Measurements from ENCODE around the gene AHRR.

DNA sequence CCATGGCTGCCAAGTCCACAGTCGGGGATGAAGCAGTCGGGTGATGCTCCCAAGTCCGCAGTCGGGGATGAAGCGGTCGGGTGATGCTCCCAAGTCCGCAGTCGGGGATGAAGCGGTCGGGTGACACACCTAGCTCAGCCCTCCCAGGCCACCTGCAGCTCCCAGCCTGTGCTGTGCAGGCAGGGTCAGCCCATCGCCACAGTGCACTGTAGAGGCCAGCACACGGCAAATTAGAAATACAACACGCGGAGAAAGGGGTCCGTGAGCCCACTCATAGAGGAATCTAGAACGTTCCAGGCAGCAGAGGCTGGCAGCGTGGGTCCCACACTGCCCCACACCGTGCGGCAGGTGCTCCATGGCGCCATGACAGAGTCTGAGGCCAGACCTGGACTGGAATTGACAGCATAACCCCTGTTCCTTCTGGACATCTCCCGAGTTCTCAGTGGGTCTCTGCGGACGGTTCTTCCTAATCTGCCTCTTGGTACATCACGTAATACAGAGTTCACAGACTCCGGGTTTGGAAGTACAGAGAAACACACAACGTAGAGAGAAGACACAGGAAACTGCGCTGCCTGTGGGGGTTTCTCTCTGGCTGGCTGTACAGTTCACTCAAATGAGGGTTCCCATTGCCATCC lies 113.8 kb downstream of the AHRR start:
- TF ChIP-seq CBX3 (IDR thresholded peaks at IDR 0.05; ENCODE audit: borderline replicate concordance in 1 of 2, low read length in 2 of 2) (no peak), CHD1 (IDR thresholded peaks at IDR 0.05; ENCODE audit: low read length) (no peak), RCOR1 (IDR thresholded peaks at IDR 0.05; ENCODE audit: borderline replicate concordance in 1 of 2, low read depth in 2 of 2, low read length in 2 of 2) (no peak), MEF2A (IDR thresholded peaks at IDR 0.05; ENCODE audit: control insufficient read depth, low read depth, low read length) (no peak)
